ENCODE data around the gene TRIM10.

GRCh38 chr6:30207619-30208295 lies 46.7 kb upstream of the TRIM10 start:
- TF ChIP-seq CTCF (IDR thresholded peaks at IDR 0.05): no peak
- TF ChIP-seq POLR2A (IDR thresholded peaks at IDR 0.05): no peak
